ENCODE measurements around the gene CFAP20DC. TPM values are rescaled to one million over a fixed set of nuclear protein-coding genes. Genes with fewer than 3 reads are reported as not detected.

The CFAP20DC gene
- total and polyA plus RNA-seq, 2 of the 8 experiments (the other 6 are each of a cell fraction or from before 2014, with no cell fraction given), result 2.2 to 2.8 TPM

DNA sequence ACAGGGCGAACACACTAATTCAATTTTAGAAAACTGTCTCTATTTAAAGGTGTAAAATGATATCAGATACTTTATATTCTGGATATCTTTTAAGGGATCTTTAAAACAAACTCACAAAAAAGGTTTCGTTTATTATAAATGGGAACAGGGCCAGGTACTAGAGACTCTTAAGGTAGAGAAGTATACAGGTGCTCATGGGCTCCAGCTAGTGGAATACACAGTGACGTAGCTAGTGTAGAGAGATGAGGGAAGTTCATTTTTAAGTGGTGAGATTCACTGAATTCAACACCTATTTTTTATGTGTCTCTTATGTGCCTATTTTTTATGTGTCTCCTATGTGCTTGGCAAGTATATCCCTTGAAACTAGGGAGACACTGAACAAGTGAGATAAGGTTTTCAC lies 250.6 kb downstream of the CFAP20DC start (continued):
- TF ChIP-seq BRCA1 (IDR thresholded peaks at IDR 0.05; ENCODE audit: low read depth, low read length) (no peak), KDM1A (IDR thresholded peaks at IDR 0.05; ENCODE audit: borderline replicate concordance, low read length) (no peak), CTCF (IDR thresholded peaks at IDR 0.05; ENCODE audit: control extremely low read depth in 1 of 3, insufficient read depth in 1 of 3, low read depth in 1 of 3, low read length in 3 of 3) (no peak)

Measured in H1 (cell line).